ENCODE measurements around the gene TMEM150A.
A peak's percentile ranks its signal among the peaks of the same experiment; 100 is the strongest.
"Not testable (repeated sequence)": the region's sequence is repeated elsewhere in the genome, so short reads cannot be mapped to it uniquely, and the experiment has no call there.

Gene TMEM150A, protein sequence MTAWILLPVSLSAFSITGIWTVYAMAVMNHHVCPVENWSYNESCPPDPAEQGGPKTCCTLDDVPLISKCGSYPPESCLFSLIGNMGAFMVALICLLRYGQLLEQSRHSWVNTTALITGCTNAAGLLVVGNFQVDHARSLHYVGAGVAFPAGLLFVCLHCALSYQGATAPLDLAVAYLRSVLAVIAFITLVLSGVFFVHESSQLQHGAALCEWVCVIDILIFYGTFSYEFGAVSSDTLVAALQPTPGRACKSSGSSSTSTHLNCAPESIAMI

DNA sequence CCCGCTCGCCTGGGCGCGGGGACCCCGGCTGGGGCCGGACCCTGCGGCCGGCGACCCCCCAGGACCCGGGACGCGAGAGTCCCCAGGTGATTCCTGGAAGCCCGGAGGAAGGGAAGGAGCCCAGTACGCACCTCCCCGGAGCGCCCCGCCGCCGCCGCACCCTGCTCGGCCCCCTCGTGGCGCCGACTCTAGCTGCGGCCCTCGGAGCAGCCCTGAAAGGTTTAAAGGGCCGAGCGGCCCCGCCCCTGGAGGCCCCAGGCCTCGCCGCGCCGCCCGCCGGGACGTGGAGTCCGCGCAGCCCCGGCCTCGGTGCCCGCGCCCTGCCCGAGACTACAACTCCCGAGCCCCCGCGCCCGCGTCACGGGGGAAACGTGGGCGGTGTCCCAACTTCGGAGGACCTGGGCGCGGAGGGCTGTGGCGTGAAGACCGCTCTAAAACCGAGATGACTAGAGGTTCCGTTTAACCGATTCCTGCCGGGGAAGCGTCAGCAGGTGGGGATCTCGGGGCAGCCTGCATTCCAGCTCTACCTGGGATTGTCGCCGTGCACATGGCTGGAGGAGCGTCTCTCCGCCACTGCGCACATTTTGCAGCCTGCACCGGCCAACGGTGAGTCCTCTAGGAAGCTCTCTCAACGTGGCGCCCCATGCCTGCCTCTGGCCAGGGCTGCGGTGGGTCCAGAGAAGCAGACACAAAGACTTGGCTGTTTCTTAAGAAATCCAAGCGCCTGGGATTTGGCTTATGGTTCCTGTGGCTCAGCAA, at the start of gene TMEM150A:
TSS of gene TMEM150A (minus strand) at position 223 of the 759 bp plus-strand sequence. CDS start 750 bp downstream, outside the sequence.
- peak; percentile 81 for DNase-seq

- DNase-seq = no peak
Observed at GRCh38 chr2:85652056-85652455, 49.6 kb upstream of the TMEM150A start.

DNA sequence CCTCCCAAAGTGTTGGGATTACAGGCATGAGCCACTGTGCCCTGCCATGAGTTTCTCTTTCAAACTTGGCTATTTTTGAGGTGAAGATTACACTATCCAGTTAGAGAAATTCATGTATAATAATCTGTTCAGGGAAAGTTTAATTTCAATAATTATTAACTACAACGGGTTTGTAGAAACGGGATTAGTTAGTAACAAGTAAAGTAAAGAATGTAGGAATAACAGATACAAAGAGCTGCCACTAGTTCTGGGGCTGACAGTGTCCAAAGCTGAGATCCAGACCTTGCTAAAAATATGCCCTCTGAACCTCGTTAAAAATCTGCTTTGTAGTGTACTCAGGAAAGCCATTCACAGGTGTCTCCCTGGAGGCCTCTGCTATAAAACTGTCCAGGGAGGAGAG, 48.6 kb upstream of the TMEM150A start:
- DNase-seq = no peak

GRCh38 chr2:85650456-85650855, 48.0 kb upstream of the TMEM150A start:
- no peak for DNase-seq

DNA sequence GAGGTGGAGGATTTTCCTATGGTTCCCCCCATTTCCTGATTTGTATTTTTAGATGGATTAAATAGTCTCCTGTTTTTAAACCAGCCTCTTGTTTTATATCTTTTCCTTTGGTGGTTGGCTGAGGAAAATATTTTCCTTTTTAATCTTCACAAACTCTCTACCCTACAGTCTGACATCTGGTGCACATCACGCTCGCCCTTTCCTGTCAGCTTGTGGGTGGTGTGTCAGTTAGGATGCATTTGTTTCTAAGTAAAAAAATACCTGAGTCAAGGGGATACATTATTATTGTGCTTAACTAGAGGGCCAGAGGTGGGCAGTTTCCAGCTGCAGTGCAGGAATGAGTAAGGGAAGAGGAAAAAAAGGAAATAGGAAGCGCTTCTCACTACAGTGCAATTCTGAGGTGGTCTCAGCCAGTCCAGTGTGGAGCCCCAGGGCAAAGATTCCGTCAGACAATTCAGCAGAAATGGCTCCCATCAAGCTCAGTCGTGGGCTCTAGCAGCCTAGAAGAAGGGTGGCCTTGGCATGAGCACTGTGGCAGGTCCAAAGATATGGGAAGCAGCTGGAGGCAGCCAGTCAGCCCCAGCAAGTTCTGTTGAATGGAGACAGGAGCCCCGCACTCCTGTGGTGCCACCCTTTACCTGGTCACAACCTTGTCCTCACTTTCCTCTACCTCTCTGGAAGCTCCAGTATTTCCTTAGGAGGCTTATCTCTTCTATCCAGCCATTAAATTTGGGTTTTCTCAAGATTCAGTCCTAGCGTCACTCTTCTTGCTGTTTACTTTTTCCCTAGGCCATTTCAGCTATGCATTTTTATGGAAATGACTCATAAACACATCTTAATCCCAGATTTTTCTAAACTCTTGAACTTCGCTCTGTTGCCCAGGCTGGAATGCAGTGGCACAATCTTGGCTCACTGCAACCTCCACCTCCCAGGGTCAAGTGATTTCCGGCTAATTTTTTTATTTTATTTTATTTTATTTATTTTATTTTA, 47.0 kb upstream of the TMEM150A start:
- no peak for DNase-seq

DNA sequence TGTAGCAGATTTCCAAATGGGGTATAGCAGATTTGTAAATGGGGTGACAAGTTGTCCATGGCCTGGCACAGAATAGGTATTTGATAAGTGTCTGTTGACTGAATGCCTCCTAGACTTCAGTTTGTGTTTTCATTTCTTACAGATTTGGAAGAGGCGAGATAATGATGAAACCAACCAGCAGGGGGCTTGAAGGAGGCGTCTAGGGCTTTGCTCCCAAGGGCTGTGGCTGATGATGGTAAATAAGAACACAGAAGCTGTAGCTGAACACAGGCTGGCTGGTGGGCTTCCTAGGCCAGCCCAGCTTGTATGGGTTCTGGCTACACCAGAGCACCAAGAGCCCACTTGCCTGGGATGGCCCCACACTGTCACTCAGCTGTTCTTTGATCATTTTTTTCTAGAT, 46.1 kb upstream of the TMEM150A start:
- DNase-seq = peak; percentile 13

DNA sequence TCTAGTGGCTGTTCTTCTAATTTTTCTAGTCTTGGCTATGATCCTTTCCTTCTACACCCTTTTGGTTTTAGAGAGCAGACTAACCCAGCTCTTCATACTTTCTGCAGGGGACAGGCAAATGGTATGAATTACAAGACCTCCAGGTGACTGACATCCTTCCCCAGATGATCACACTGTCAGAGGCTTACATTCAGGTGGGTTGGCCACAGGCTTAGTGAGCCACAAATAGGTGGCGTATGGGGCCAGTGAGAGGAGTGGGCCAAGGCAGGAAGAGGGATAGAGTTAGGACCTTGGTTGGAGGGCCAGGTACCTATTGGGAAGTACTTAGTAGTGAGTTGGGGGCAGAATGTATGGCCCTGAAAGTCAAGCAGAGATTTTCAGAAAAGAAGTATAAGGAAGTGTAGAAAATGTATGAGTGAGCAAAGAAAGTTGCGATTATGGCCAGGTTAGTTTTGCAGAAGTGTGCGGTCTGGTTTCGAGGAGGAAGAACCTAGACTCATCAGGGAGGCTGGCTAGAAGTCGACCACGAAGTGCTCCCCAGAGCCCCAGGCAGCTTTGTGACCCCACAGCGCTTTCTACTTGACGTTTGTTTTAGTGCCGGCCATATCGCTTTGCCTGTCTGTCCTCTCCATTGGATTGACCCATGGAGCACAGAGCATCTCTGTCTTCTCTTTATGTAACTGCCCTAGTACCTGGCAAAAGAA, 45.5 kb upstream of the TMEM150A start:
- DNase-seq = no peak

DNA sequence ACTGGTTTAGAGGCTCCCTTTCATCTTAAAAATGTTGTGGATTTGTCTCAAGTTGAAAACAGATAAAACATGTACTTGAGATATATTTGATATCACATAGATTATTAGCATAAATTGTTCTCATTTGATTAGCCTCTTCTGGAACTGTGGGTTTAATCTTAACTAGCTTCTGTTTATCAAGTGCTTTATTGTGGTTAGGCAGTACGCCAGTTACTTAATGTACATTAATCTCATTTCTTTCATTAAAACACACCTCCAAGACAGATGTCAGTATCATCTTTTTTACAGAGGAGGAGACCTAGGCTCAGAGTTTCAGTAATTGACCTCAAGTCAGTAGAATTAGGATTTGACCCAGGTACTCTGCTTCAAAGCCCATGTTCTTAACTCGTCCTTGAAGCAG, 43.7 kb upstream of the TMEM150A start:
- DNase-seq = no peak

DNA sequence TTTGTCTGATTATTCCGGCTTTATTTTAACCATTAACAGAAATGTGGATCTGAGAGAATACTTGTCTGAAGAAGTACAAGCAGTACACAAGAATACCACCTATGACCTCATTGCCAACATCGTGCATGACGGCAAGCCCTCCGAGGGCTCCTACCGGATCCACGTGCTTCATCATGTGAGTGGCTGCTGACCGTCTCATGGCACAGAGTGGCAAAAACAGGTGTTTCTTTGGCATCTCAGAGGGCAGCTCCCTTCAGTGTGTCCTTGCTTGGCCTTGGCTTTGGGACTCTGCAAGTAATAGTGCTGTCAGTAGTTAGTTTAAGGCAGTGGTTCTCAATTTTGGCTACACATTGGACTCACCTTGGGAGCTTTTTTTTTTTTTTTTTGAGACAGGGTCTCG, 42.4 kb upstream of the TMEM150A start:
- no peak for DNase-seq

DNA sequence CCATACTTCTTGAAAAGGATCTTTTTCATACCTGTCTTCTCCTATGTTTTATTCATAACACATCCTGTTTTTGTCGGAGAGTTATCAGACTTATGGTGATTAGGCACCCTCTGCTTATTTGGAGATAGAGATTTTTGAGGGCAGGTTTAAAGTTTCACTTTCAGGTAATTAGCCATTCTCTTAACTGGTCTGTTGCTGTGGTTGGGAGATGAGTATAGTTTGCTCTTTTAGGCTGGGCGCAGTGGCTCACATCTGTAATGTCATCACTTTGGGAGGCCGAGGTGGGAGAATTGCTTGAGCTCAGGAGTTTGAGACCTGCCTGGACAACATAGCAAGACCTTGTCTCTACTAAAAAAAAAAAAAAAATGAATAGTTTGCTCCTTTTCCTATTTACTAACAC, 40.2 kb upstream of the TMEM150A start:
- no peak for DNase-seq

DNA sequence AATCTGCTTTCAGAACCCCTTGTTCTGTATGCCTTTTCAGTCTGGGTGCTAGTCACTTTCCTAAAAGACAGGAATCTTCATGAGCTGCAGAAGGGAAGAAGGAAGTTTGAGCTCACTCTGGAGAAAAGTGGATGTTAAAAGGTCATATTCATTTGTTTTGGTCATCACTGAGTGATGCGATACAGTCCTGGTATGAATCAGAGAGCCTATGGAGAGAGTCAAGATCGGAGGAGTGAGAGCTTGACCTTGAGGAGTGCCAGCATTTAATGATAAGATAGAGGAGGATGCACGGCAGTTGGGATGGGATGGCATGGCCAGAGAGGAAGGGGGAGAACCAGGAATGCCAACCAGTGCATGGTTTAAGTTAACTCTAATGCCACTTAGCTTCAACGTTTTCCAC, 33.1 kb upstream of the TMEM150A start:
- DNase-seq = no peak

GRCh38 chr2:85635011-85635410, 32.5 kb upstream of the TMEM150A start:
- DNase-seq = no peak

DNA sequence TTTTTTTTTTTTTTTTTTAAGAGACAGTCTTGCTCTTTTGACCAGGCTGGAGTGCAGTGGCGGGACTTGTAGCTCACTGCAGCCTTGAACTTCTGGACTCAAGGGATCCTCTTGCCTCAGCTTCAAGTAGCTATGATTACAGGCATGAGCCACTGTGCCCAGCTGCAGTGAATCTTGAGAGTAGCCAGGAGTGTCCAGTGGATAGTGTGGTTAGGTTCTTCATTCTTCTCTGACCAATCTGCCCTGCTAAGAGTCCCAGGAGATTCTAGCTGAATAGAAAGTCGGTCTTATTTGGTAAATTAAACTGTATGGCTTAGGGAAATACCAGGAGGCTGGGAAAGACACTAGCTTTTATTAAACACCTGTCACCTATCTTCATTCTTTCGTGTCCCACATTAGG, 28.8 kb upstream of the TMEM150A start:
- no peak for DNase-seq

GRCh38 chr2:85628658-85629057, 26.2 kb upstream of the TMEM150A start:
- no peak for DNase-seq

GRCh38 chr2:85623991-85624390, 21.5 kb upstream of the TMEM150A start:
- DNase-seq = no peak

DNA sequence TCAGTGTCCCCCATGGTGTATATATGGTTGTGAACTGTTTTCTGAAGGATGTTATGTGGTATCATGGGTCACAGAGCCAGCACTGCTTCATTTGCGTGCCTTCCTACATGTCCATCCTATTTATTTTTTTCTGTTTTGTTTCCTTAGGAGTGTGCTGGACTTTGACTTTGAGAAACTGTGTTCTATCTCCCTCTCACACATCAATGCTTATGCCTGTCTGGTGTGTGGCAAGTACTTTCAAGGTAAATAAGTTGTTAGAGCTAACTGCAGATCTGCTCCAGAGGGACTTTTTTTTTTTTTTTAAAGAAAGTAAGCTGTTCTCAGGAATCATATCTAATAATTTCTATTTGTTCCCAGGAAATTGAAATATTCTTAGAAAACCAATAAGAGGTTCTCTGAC, 18.8 kb upstream of the TMEM150A start:
- DNase-seq = no peak

- no peak for DNase-seq
Observed at GRCh38 chr2:85619617-85620016, 17.1 kb upstream of the TMEM150A start.

- not testable (repeated sequence) for DNase-seq
Observed at GRCh38 chr2:85617723-85618122, 15.2 kb upstream of the TMEM150A start.

DNA sequence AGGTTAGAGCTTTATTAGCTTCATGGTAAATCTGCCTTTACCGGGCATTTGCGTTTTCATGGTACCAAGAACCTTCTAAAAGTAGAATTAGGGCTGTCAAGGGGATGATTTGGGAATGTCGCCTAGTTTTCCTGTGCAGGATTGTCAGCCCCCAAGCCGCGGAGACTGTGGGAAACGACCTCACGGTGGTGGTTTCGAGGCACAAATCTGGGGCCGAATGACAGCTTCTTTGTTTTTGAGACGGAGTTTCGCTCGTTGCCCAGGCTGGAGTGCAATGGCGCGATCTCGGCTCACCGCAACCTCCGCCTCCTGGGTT, 12.9 kb upstream of the TMEM150A start:
- no peak for DNase-seq

- not testable (repeated sequence) for DNase-seq
Observed at GRCh38 chr2:85614757-85615156, 12.3 kb upstream of the TMEM150A start.

- no peak for DNase-seq
Observed at GRCh38 chr2:85613717-85614515, 11.4 kb upstream of the TMEM150A start.
